AG04449 (cell line): Measurements from ENCODE around the gene MMD2.

Source experiments
- CTCF ChIA-PET: fragments of 350-600 bp; formaldehyde crosslinking; extraction: SDS; loops from one replicate; lab custom pipeline; 2021; ENCODE audit warnings: antibody characterized with exemption; lab: Yijun Ruan, JAX
- POLR2A ChIA-PET: fragments of 400-600, 350-600 bp; formaldehyde crosslinking; extraction: SDS; loops from one replicate; lab custom pipeline; 2020; ENCODE audit warnings: antibody characterized with exemption, inconsistent platforms; lab: Yijun Ruan, JAX
- DNase-seq: peaks from one replicate; pipeline ENCODE4 v3.0.0-alpha.2; 2010; ENCODE audit warnings: low read depth, low spot score
- H3K4me3 ChIP-seq: 2 replicates; pipeline ENCODE4 v1.5.1; 2011; ENCODE audit warnings: low read depth, mild to moderate bottlenecking, control low read depth, low read length
- TF ChIP-seq, protein P1 (sequence below): IDR thresholded peaks from one replicate; pipeline ENCODE4 v1.5.1; 2011; ENCODE audit warnings: mild to moderate bottlenecking, moderate library complexity, low read length, control low read depth, inconsistent platforms; ENCODE audit not compliant: insufficient read depth; ENCODE audit errors: missing control alignments

The MMD2 gene

DNA sequence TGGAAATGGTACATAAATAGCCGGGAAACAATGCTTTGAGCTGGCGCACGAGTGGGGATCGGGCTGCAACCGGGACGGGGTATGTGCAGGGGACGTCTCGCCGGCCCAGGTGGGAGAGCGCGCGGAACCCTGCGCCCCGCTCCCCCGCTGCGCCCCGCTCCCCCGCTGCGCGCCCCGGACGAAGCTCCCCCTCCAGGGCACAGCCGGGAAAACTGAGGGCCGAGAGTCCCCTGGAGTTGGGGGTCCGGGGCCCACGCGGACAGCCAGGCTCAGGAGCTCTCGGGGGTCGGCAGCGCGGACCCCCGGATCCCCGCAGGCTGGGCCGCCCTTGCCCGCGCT, 76.0 kb downstream of the MMD2 start:
- POLR2A ChIA-PET, result no interaction called here
- H3K4me3 ChIP-seq, result peak overlapping the region; percentile 54
- CTCF ChIA-PET, result interaction anchor here (0.7 to 4.4 kb wide), 15 partner anchors 9 to 252 kb away, joined by 3 to 34 read pairs (median 6); partner anchors contain the start of gene PAPOLB
- no peak for DNase-seq
- TF ChIP-seq, protein P1, sequence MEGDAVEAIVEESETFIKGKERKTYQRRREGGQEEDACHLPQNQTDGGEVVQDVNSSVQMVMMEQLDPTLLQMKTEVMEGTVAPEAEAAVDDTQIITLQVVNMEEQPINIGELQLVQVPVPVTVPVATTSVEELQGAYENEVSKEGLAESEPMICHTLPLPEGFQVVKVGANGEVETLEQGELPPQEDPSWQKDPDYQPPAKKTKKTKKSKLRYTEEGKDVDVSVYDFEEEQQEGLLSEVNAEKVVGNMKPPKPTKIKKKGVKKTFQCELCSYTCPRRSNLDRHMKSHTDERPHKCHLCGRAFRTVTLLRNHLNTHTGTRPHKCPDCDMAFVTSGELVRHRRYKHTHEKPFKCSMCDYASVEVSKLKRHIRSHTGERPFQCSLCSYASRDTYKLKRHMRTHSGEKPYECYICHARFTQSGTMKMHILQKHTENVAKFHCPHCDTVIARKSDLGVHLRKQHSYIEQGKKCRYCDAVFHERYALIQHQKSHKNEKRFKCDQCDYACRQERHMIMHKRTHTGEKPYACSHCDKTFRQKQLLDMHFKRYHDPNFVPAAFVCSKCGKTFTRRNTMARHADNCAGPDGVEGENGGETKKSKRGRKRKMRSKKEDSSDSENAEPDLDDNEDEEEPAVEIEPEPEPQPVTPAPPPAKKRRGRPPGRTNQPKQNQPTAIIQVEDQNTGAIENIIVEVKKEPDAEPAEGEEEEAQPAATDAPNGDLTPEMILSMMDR, result no peak

DNA sequence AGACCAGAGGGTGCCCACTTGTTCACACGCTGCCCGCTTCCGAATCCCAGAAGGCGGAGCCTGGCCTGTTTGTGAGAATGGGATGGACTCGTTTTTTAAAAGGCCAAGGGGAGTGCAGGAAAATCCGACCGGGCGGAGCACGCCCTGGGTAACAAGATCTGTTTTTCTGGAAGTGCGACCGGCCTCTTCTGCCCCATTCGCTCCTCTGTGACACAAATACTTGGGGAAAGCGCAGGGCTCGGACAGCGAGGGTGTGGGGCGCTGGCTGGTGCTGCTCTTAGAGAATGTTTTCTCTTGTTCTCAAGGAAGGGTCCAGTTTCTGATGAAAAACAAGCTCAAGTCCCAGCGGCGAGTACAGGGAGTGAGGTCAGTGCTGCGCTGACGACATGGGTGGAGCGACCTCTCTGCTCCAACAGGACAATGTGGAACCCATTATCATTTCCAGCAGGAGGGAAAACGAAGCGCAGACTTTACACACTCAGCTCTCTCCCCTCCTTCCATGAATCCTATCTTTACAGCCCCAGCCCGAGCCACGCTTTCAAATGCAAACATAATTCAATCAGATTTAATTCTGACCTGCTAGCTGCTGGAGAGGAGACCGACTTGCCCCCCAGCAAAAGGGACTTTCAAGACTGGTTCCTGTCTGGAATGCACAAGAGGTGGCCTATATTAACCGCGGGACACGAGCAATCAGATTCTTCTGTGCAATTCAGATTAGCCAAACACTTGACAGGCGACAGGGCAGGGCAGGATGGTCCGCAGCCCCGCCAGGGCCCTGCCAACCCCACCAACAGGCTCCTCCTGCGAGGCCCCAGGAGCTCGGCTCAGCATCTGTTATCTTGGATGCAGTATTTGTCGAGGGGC, 76.6 kb downstream of the MMD2 start:
- TF ChIP-seq, protein P1, result no peak
- no peak for DNase-seq
- POLR2A ChIA-PET, result no interaction called here
- CTCF ChIA-PET, result interaction anchor here (0.7 to 4.4 kb wide), 11 partner anchors 10 to 252 kb away, joined by 3 to 34 read pairs (median 6); partner anchors contain the start of gene PAPOLB
- H3K4me3 ChIP-seq, result peak overlapping the region; percentile 54

DNA sequence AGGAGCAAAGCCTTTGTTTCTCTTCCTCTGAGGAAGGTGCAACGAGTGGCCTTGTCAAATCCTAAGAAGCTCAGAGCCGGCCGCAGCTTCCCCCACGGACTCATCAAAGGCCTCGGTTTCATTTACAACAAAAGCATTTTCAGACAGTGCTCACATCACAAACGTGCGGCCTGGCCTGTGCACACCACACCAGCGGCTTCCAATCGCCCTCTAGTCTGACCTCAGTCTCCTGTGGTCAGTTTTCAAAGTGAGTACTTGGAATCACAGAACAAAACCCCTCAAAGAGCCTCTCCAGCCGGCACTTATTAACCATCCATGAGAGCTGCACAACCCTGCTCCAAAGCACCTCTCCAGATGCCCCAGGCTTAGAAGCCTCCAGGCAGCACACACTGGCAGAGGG, 78.8 kb downstream of the MMD2 start:
- no peak overlapping the region for H3K4me3 ChIP-seq
- no peak for DNase-seq
- TF ChIP-seq, protein P1, result no peak
- CTCF ChIA-PET, result interaction anchor here (1.4 kb wide), 2 partner anchors 12 to 50 kb away, joined by 3 read pairs; no protein-coding TSS in a partner anchor
- POLR2A ChIA-PET, result no interaction called here

DNA sequence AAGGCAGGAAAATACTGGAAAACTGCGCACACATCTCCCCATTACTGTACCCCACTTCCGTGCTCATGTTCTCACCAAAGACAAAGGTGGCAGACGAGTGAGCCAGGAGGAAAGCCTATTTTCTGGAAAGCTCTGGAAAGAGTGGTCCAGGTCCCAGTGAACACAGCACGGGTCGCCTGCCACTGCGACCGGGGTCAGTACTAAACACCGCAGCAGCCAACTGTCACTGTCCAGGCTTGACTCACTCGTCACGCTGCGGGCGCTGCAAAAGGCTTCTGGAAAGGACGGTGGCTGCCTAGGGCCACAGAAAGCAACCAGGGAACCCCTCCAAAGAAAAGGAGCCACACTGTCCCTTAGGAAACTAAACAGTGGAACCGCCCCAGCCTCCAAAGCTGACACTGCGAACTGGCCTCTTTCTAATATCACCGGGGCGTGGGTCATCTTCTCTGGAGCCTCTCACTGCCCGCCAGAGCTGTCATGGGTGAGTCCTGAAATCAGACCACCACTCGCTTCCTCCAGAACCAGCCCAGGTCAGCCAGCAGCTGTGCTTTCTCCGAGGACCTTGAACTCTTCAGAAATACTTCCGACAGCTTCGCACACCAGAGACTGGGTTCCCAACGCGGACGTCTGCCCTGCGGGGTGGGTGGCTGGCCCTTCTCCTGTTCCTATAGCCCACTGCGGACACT, 79.4 kb downstream of the MMD2 start:
- ChIA-PET POLR2A (no interaction called here), CTCF (interaction anchor here (1.4 kb wide), 1 partner anchor 49 kb away, joined by 3 read pairs; no protein-coding TSS in a partner anchor)
- DNase-seq, result no peak
- no peak overlapping the region for H3K4me3 ChIP-seq
- TF ChIP-seq, protein P1, result no peak

- CTCF ChIA-PET, result no interaction called here
- no peak overlapping the region for H3K4me3 ChIP-seq
- POLR2A ChIA-PET, result no interaction called here
- no peak for DNase-seq
- TF ChIP-seq, protein P1, result no peak
Measured at GRCh38 chr7:4878336-4879335, 80.4 kb downstream of the MMD2 start.
